ENCODE results near the gene FAAP100. TPM values are rescaled to one million over a fixed set of nuclear protein-coding genes. Genes with fewer than 3 reads are reported as not detected.

FAAP100 gene
- total RNA-seq, 1 donor from 2014 or later = 47.7 TPM

GRCh38 chr17:81551458-81552243, 502 bp downstream of the FAAP100 start:
- Mint-ChIP-seq H3K4me3 (ENCODE audit: low read depth) (peak overlapping the region; percentile 85), H3K4me1 (ENCODE audit: low read depth) (peaks cover 15% of the 10 kb centered on the region), H3K9me3 (ENCODE audit: low read depth) (no peaks in the 10 kb centered on the region), H3K27me3 (no peaks in the 10 kb centered on the region), H3K36me3 (ENCODE audit: insufficient read depth) (peaks cover 4% of the 10 kb centered on the region), H3K27ac (peak overlapping the region; percentile 60)
- DNase-seq (ENCODE audit: low spot score, unreplicated experiment) = no peak
- TF ChIP-seq CTCF (IDR thresholded peaks at IDR 0.05; ENCODE audit: unreplicated experiment) = no peak

GRCh38 chr17:81550830-81551457, 1.2 kb downstream of the FAAP100 start:
- H3K4me3 Mint-ChIP-seq (ENCODE audit: low read depth) = peak overlapping the region; percentile 85
- H3K4me1 Mint-ChIP-seq (ENCODE audit: low read depth) = peaks cover 15% of the 10 kb centered on the region

GRCh38 chr17:81550285-81550684, 1.9 kb downstream of the FAAP100 start:
- Mint-ChIP-seq H3K9me3 (ENCODE audit: low read depth) (no peaks in the 10 kb centered on the region), H3K4me1 (ENCODE audit: low read depth) (peaks cover 15% of the 10 kb centered on the region), H3K27ac (no peak overlapping the region), H3K4me3 (ENCODE audit: low read depth) (peak overlapping the region; percentile 85), H3K36me3 (ENCODE audit: insufficient read depth) (peaks cover 8% of the 10 kb centered on the region), H3K27me3 (no peaks in the 10 kb centered on the region)
- no peak for TF ChIP-seq CTCF (IDR thresholded peaks at IDR 0.05; ENCODE audit: unreplicated experiment)
- no peak for DNase-seq (ENCODE audit: low spot score, unreplicated experiment)

More at GRCh38 chr17:81550830-81551457, 1.2 kb downstream of the FAAP100 start:
- no peaks in the 10 kb centered on the region for H3K27me3 Mint-ChIP-seq
- TF ChIP-seq CTCF (IDR thresholded peaks at IDR 0.05; ENCODE audit: unreplicated experiment) = no peak
- H3K27ac Mint-ChIP-seq = peak overlapping the region; percentile 60
- no peak for DNase-seq (ENCODE audit: low spot score, unreplicated experiment)
- H3K36me3 Mint-ChIP-seq (ENCODE audit: insufficient read depth) = peaks cover 8% of the 10 kb centered on the region
- no peaks in the 10 kb centered on the region for H3K9me3 Mint-ChIP-seq (ENCODE audit: low read depth)

GRCh38 chr17:81549826-81550225, 2.3 kb downstream of the FAAP100 start:
- Mint-ChIP-seq H3K4me3 (ENCODE audit: low read depth) (peak overlapping the region; percentile 52), H3K27me3 (no peaks in the 10 kb centered on the region), H3K4me1 (ENCODE audit: low read depth) (peaks cover 15% of the 10 kb centered on the region), H3K27ac (no peak overlapping the region), H3K36me3 (ENCODE audit: insufficient read depth) (peaks cover 8% of the 10 kb centered on the region), H3K9me3 (ENCODE audit: low read depth) (no peaks in the 10 kb centered on the region)
- DNase-seq (ENCODE audit: low spot score, unreplicated experiment) = no peak
- no peak for TF ChIP-seq CTCF (IDR thresholded peaks at IDR 0.05; ENCODE audit: unreplicated experiment)

GRCh38 chr17:81549031-81549557, 3.1 kb downstream of the FAAP100 start:
- Mint-ChIP-seq H3K4me3 (ENCODE audit: low read depth) (peak overlapping the region; percentile 52), H3K4me1 (ENCODE audit: low read depth) (peaks cover 15% of the 10 kb centered on the region), H3K27ac (no peak overlapping the region), H3K9me3 (ENCODE audit: low read depth) (no peaks in the 10 kb centered on the region), H3K36me3 (ENCODE audit: insufficient read depth) (peaks cover 8% of the 10 kb centered on the region), H3K27me3 (no peaks in the 10 kb centered on the region)
- TF ChIP-seq CTCF (IDR thresholded peaks at IDR 0.05; ENCODE audit: unreplicated experiment) = no peak
- no peak for DNase-seq (ENCODE audit: low spot score, unreplicated experiment)

All from progenitor cell of endocrine pancreas (in vitro differentiated cells).